ENCODE results near the gene TRIM66. TPM values are rescaled to one million over a fixed set of nuclear protein-coding genes. Genes with fewer than 3 reads are reported as not detected.

Gene TRIM66
- total RNA-seq, 1 experiment from 2014 or later = 14.0 TPM

DNA sequence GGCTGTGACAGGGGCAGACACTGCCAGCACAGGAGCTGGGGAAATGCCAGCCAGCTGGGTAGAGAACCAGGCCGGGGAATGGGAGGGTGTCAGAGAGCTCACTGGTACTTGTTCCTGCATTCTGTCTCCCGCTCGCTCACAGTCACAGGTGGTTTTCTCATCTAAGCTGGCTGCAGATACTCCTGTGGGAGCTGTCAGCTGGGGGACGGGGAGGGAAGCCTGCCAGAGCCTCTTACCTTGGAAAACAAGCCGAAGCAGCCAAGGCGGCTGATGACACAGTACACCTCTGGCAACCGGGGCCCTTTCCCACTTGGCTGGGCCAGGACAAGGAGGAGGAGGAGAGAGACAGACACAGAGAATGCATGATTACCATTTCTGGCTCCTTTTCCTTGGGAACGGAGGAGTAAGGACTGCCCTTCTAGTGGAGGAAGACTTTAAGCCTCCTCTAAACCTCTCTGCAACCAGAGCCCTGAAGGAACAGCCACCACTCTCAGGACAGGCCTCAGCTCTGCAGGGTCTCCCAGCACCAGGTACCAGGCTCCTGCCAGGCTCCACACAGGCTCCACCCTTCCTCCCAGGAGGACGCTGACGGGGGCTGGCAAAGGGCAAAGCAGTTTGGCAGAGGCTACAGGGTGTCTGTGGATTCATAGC lies 25.2 kb upstream of the TRIM66 start:
- DNase-seq = no peak
- CTCF ChIA-PET = no interaction called here
- Mint-ChIP-seq H3K27me3 (ENCODE audit: unreplicated experiment) (no peaks in the 10 kb centered on the region), H3K4me1 (ENCODE audit: low read depth, unreplicated experiment) (peaks cover 6% of the 10 kb centered on the region), H3K9me3 (ENCODE audit: low read depth, unreplicated experiment) (no peaks in the 10 kb centered on the region), H3K36me3 (ENCODE audit: insufficient read depth, unreplicated experiment) (peaks cover 12% of the 10 kb centered on the region), H3K4me3 (ENCODE audit: low read depth, unreplicated experiment) (no peak overlapping the region), H3K27ac (ENCODE audit: unreplicated experiment) (no peak overlapping the region)
- no TSS peak for BruUV-seq (replicated peaks)
- intact Hi-C loops (cut with micrococcal nuclease; ENCODE audit: unreplicated experiment) = no loop called here
- TF ChIP-seq, protein P1, sequence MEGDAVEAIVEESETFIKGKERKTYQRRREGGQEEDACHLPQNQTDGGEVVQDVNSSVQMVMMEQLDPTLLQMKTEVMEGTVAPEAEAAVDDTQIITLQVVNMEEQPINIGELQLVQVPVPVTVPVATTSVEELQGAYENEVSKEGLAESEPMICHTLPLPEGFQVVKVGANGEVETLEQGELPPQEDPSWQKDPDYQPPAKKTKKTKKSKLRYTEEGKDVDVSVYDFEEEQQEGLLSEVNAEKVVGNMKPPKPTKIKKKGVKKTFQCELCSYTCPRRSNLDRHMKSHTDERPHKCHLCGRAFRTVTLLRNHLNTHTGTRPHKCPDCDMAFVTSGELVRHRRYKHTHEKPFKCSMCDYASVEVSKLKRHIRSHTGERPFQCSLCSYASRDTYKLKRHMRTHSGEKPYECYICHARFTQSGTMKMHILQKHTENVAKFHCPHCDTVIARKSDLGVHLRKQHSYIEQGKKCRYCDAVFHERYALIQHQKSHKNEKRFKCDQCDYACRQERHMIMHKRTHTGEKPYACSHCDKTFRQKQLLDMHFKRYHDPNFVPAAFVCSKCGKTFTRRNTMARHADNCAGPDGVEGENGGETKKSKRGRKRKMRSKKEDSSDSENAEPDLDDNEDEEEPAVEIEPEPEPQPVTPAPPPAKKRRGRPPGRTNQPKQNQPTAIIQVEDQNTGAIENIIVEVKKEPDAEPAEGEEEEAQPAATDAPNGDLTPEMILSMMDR (IDR thresholded peaks at IDR 0.05; ENCODE audit: unreplicated experiment) = no peak

DNA sequence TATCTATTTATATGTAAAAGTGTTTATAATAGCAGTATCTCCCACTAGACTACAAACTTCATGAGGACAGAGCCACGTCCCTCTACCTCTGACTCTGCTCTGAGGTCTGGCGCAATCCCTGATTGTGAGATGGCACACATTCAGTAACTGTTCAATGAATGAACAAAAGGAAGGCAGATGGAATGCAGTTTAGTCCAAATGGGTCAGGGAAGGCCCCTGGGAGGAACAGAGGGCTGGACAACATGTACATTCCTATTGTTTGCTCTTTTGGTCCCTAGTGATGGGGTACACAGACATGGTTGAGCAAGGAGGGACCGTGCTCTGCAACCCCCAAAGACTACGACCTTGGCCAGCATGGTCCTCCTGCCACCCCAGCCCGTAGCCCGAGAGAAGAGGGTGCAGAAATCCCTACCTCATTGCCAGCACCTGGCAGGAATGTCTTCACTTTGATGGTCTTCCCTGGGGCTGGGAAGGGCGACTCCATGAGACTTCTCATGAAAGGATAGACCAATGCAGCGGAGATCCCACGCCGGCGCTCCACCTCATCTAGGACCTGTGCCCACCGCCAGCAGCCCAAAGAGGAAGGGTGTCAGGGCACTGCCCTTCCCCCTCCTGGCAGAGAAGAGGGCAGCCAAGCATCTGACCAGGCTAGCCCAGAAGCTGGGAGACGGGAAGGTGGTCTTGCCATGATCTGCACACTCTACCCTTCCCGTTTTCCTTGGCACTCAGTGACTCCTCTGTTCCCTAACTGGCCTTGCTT lies 24.4 kb upstream of the TRIM66 start:
- Mint-ChIP-seq H3K36me3 (ENCODE audit: insufficient read depth, unreplicated experiment) (peaks cover 17% of the 10 kb centered on the region), H3K4me1 (ENCODE audit: low read depth, unreplicated experiment) (peaks cover 6% of the 10 kb centered on the region), H3K9me3 (ENCODE audit: low read depth, unreplicated experiment) (no peaks in the 10 kb centered on the region), H3K27ac (ENCODE audit: unreplicated experiment) (no peak overlapping the region), H3K4me3 (ENCODE audit: low read depth, unreplicated experiment) (no peak overlapping the region), H3K27me3 (ENCODE audit: unreplicated experiment) (no peaks in the 10 kb centered on the region)
- TF ChIP-seq, protein P1 (IDR thresholded peaks at IDR 0.05; ENCODE audit: unreplicated experiment) = no peak
- intact Hi-C loops (cut with micrococcal nuclease; ENCODE audit: unreplicated experiment) = no loop called here
- no peak for DNase-seq
- BruUV-seq (replicated peaks) = no TSS peak
- CTCF ChIA-PET = no interaction called here

DNA sequence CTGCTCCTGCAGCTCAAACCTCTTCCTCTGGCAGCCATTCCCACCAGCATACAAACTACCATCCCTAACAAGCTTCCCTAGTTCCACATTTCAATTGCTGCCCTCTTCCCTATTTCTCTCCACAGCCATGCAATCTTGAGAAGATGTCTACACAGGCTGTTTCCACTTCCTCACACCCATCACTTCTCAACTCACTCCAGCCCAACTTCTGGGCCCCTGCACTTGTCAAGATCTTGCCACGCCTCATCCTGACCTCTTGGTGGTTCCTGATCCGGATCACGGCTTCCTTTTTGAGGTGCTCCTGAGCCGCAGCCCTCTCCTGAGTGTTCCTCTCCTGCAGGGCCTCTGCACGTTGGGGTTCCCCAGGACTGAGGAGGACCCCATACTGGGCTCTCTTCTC lies 22.7 kb upstream of the TRIM66 start:
- CTCF ChIA-PET = no interaction called here
- H3K27ac Mint-ChIP-seq (ENCODE audit: unreplicated experiment) = no peak overlapping the region
- no peak for DNase-seq
- no peaks in the 10 kb centered on the region for H3K9me3 Mint-ChIP-seq (ENCODE audit: low read depth, unreplicated experiment)
- no peaks in the 10 kb centered on the region for H3K27me3 Mint-ChIP-seq (ENCODE audit: unreplicated experiment)
- peaks cover 6% of the 10 kb centered on the region for H3K4me1 Mint-ChIP-seq (ENCODE audit: low read depth, unreplicated experiment)
- TF ChIP-seq, protein P1 (IDR thresholded peaks at IDR 0.05; ENCODE audit: unreplicated experiment) = no peak
- BruUV-seq (replicated peaks) = no TSS peak
- intact Hi-C loops (cut with micrococcal nuclease; ENCODE audit: unreplicated experiment) = no loop called here
- H3K4me3 Mint-ChIP-seq (ENCODE audit: low read depth, unreplicated experiment) = no peak overlapping the region
- H3K36me3 Mint-ChIP-seq (ENCODE audit: insufficient read depth, unreplicated experiment) = peaks cover 17% of the 10 kb centered on the region

DNA sequence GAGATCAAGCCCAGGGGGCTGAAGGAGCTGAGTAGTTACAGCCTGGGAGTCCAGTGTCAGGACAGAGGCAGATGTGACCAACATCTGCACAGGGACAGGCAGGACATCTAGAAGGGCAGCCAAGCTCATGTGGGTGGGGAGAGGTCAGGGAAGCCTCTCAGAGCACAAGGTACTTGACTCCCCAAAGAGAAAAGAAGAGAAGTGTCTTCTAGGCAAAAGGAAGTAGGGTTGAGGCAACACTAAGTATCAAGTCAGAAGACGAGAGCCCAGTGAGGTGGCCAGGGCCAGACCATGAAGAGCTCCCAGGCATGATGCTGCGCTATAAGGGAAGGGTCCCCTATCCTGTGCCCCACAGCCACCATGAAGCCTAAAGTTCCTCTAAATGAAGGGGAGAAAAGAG lies 21.7 kb upstream of the TRIM66 start:
- Mint-ChIP-seq H3K4me3 (ENCODE audit: low read depth, unreplicated experiment) (no peak overlapping the region), H3K4me1 (ENCODE audit: low read depth, unreplicated experiment) (peaks cover 16% of the 10 kb centered on the region), H3K27ac (ENCODE audit: unreplicated experiment) (no peak overlapping the region), H3K9me3 (ENCODE audit: low read depth, unreplicated experiment) (no peaks in the 10 kb centered on the region), H3K27me3 (ENCODE audit: unreplicated experiment) (no peaks in the 10 kb centered on the region), H3K36me3 (ENCODE audit: insufficient read depth, unreplicated experiment) (peaks cover 16% of the 10 kb centered on the region)
- CTCF ChIA-PET = no interaction called here
- BruUV-seq (replicated peaks) = no TSS peak
- TF ChIP-seq, protein P1 (IDR thresholded peaks at IDR 0.05; ENCODE audit: unreplicated experiment) = no peak
- intact Hi-C loops (cut with micrococcal nuclease; ENCODE audit: unreplicated experiment) = loop anchor here (5.0 kb wide), 1 partner anchor 48 kb away; no protein-coding TSS in a partner anchor
- DNase-seq = no peak

Measured in Calu3 (cell line).